ENCODE data around the gene CMAS.
"Not testable (repeated sequence)": the region's sequence is repeated elsewhere in the genome, so short reads cannot be mapped to it uniquely, and the experiment has no call there.

CMAS gene

GRCh38 chr12:22048351-22049041 is 2.5 kb downstream of the CMAS start:
- DNase-seq: no peak

- DNase-seq: no peak
These were observed 4.1 kb downstream of the CMAS start for GRCh38 chr12:22050078-22050477.

GRCh38 chr12:22051114-22051698 is 5.2 kb downstream of the CMAS start:
- no peak for DNase-seq

GRCh38 chr12:22052994-22053393 is 7.0 kb downstream of the CMAS start:
- DNase-seq: not testable (repeated sequence)

GRCh38 chr12:22054155-22054554 is 8.1 kb downstream of the CMAS start:
- DNase-seq: no peak

GRCh38 chr12:22056607-22057006 is 10.6 kb downstream of the CMAS start:
- no peak for DNase-seq

GRCh38 chr12:22059976-22060647 is 14.1 kb downstream of the CMAS start:
- DNase-seq: no peak

- no peak for DNase-seq
These were observed 18.9 kb downstream of the CMAS start for GRCh38 chr12:22064968-22065367.

- no peak for DNase-seq
These were observed 20.3 kb downstream of the CMAS start for GRCh38 chr12:22066310-22066709.

- DNase-seq: no peak
These were observed 23.8 kb downstream of the CMAS start for GRCh38 chr12:22069851-22070250.

GRCh38 chr12:22082190-22082701 is 36.2 kb downstream of the CMAS start:
- DNase-seq: no peak

- no peak for DNase-seq
These were observed 37.1 kb downstream of the CMAS start for GRCh38 chr12:22083167-22083566.

- no peak for DNase-seq
These were observed 38.8 kb downstream of the CMAS start for GRCh38 chr12:22084852-22085251.

GRCh38 chr12:22088886-22089285 is 42.9 kb downstream of the CMAS start:
- DNase-seq: no peak

GRCh38 chr12:22089486-22089885 is 43.5 kb downstream of the CMAS start:
- DNase-seq: no peak

- DNase-seq: not testable (repeated sequence)
These were observed 53.0 kb downstream of the CMAS start for GRCh38 chr12:22099062-22099461.

GRCh38 chr12:22100958-22101748 is 55.1 kb downstream of the CMAS start:
- DNase-seq: peak; percentile 43

- no peak for DNase-seq
These were observed 55.8 kb downstream of the CMAS start for GRCh38 chr12:22101749-22102243.

GRCh38 chr12:22103418-22103817 is 57.4 kb downstream of the CMAS start:
- DNase-seq: no peak

- DNase-seq: no peak
These were observed 59.5 kb downstream of the CMAS start for GRCh38 chr12:22105542-22105941.

- no peak for DNase-seq
These were observed 64.2 kb downstream of the CMAS start for GRCh38 chr12:22110176-22110575.
